ENCODE data around the gene PLCH1. TPM values are rescaled to one million over a fixed set of nuclear protein-coding genes. Genes with fewer than 3 reads are reported as not detected.

Gene PLCH1
- total RNA-seq, 1 donor from 2014 or later = 7.6 TPM

GRCh38 chr3:155418407-155418806, 326.5 kb downstream of the PLCH1 start:
- no peaks in the 10 kb centered on the region for H3K4me1 Mint-ChIP-seq (ENCODE audit: unreplicated experiment)
- peaks cover 5% of the 10 kb centered on the region for H3K27me3 Mint-ChIP-seq
- no peak for TF ChIP-seq CTCF (conservative IDR thresholded peaks at IDR 0.05)
- peaks cover 7% of the 10 kb centered on the region for H3K9me3 Mint-ChIP-seq
- H3K27ac Mint-ChIP-seq = no peak overlapping the region
- H3K4me3 Mint-ChIP-seq = no peak overlapping the region
- H3K36me3 Mint-ChIP-seq = no peaks in the 10 kb centered on the region
- no peak for DNase-seq (ENCODE audit: extremely low spot score, unreplicated experiment)

DNA sequence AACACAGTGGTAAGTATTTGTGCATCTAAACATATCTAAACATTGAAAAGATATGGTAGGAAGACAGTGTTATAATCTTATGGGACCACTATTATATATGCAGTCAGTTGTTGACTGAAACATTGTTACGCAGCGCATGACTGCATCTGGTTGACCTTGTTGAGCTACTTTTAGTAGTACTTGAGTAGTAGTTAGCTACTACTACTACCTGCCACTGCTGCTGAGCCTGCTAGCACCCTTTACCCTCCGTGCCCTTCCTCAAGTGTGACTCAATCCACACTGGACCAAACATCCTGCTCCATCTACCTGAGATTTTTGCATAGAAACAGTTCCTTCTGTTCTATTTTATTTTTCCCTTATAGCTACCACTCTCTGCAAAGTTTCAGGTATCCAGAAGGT, 327.8 kb downstream of the PLCH1 start:
- DNase-seq (ENCODE audit: extremely low spot score, unreplicated experiment) = no peak
- TF ChIP-seq CTCF (conservative IDR thresholded peaks at IDR 0.05) = no peak
- H3K4me1 Mint-ChIP-seq (ENCODE audit: unreplicated experiment) = no peaks in the 10 kb centered on the region
- H3K9me3 Mint-ChIP-seq = no peaks in the 10 kb centered on the region
- no peak overlapping the region for H3K4me3 Mint-ChIP-seq
- no peaks in the 10 kb centered on the region for H3K36me3 Mint-ChIP-seq
- H3K27ac Mint-ChIP-seq = no peak overlapping the region
- H3K27me3 Mint-ChIP-seq = peaks cover 5% of the 10 kb centered on the region

GRCh38 chr3:155416500-155417118, 328.3 kb downstream of the PLCH1 start:
- no peak for TF ChIP-seq CTCF (conservative IDR thresholded peaks at IDR 0.05)
- Mint-ChIP-seq H3K27ac (no peak overlapping the region), H3K9me3 (no peaks in the 10 kb centered on the region), H3K4me3 (no peak overlapping the region), H3K27me3 (peaks cover 5% of the 10 kb centered on the region), H3K36me3 (no peaks in the 10 kb centered on the region), H3K4me1 (ENCODE audit: unreplicated experiment) (no peaks in the 10 kb centered on the region)
- DNase-seq (ENCODE audit: extremely low spot score, unreplicated experiment) = no peak

DNA sequence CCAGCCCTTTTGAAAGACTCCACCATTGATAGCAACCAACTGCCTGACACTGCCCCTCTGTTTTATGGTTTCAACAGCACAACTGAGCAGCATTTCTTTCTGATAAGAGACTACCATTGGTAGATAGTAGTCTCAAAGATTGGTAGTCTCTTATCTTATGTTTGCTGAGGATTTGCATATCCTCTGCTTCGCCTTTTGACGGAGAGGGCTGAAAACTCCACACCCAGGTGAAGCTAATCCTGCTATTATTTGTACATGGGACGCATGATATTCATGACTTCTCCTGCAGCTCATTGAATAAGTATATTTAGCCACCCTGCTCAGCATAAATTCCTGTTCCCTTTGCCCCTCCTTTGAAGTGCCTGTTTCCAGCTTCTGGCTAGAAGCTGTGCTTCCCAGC, 332.0 kb downstream of the PLCH1 start:
- no peaks in the 10 kb centered on the region for H3K27me3 Mint-ChIP-seq
- no peaks in the 10 kb centered on the region for H3K9me3 Mint-ChIP-seq
- H3K4me1 Mint-ChIP-seq (ENCODE audit: unreplicated experiment) = no peaks in the 10 kb centered on the region
- no peak overlapping the region for H3K4me3 Mint-ChIP-seq
- no peak for TF ChIP-seq CTCF (conservative IDR thresholded peaks at IDR 0.05)
- H3K27ac Mint-ChIP-seq = no peak overlapping the region
- no peaks in the 10 kb centered on the region for H3K36me3 Mint-ChIP-seq
- DNase-seq (ENCODE audit: extremely low spot score, unreplicated experiment) = no peak

DNA sequence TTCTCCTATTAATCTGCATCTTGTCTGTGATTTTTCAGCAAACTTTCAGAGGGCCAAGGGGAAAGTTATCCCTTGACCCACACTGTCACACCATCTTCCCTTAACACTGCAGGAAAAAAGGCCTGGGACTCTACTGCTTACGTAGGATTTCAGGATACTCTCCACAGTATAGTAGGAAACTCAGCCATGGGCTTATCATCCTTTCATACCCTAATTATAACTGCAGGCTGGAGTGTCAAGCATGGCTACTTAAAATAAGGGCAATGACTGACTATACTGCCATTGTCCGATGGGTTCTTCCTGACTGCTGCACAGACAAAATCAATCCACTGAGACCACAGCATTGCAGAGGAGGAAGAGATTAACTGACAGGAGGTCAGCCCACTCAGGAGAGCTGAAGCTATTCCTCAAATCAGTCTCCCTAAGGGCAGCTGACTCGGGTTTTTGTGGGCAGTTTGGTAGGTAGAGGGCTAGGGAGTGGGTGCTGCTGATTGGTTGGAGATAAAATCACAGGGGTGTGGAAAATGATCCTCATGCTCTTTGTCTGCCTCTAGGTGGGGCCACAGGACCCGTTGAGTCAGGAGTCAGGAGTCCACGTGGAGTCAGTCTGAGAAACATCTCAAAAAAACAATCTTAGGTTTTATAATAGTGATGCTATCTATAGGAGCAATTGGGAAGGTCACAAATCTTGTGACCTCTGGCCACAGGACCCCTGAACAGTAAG, 333.2 kb downstream of the PLCH1 start:
- Mint-ChIP-seq H3K9me3 (no peaks in the 10 kb centered on the region), H3K4me3 (no peak overlapping the region), H3K36me3 (no peaks in the 10 kb centered on the region), H3K27ac (no peak overlapping the region), H3K4me1 (ENCODE audit: unreplicated experiment) (no peaks in the 10 kb centered on the region), H3K27me3 (no peaks in the 10 kb centered on the region)
- TF ChIP-seq CTCF (conservative IDR thresholded peaks at IDR 0.05) = no peak
- DNase-seq (ENCODE audit: extremely low spot score, unreplicated experiment) = no peak
